Mucosa of stomach (tissue), 1 donor: Measurements from ENCODE around the gene ACACA.

Source experiments
- H3K27me3 ChIP-seq: one replicate; pipeline ENCODE4 v1.7.0; 2013; ENCODE audit warnings: mild to moderate bottlenecking, low read length; ENCODE audit not compliant: control insufficient read depth, insufficient read depth
- H3K36me3 ChIP-seq: one replicate; pipeline ENCODE4 v1.7.0; 2013; ENCODE audit warnings: low read length; ENCODE audit not compliant: control insufficient read depth, insufficient read depth
- H3K4me1 ChIP-seq: one replicate; pipeline ENCODE4 v1.7.0; 2013; ENCODE audit warnings: mild to moderate bottlenecking, low read length; ENCODE audit not compliant: control insufficient read depth, insufficient read depth
- H3K4me3 ChIP-seq: one replicate; pipeline ENCODE4 v1.7.0; 2013; ENCODE audit warnings: low read length
- H3K9ac ChIP-seq: one replicate; pipeline ENCODE4 v1.7.0; 2013; ENCODE audit warnings: mild to moderate bottlenecking, low read length, moderate library complexity
- H3K9me3 ChIP-seq: one replicate; pipeline ENCODE4 v1.7.0; 2013; ENCODE audit warnings: mild to moderate bottlenecking, low read length, moderate library complexity; ENCODE audit not compliant: control insufficient read depth
- donor health status: Pancreatic carcinoma.

ACACA gene

GRCh38 chr17:37322826-37323561 lies 83.6 kb downstream of the ACACA start:
- no peaks in the 10 kb centered on the region for H3K27me3 ChIP-seq
- no peaks in the 10 kb centered on the region for H3K9me3 ChIP-seq
- H3K9ac ChIP-seq: no peak overlapping the region
- H3K4me1 ChIP-seq: no peaks in the 10 kb centered on the region
- H3K36me3 ChIP-seq: no peaks in the 10 kb centered on the region
- H3K4me3 ChIP-seq: no peak overlapping the region

- no peaks in the 10 kb centered on the region for H3K4me1 ChIP-seq
- no peak overlapping the region for H3K4me3 ChIP-seq
- H3K9me3 ChIP-seq: no peaks in the 10 kb centered on the region
- H3K27me3 ChIP-seq: no peaks in the 10 kb centered on the region
- no peak overlapping the region for H3K9ac ChIP-seq
- H3K36me3 ChIP-seq: no peaks in the 10 kb centered on the region
These were observed 84.5 kb downstream of the ACACA start for GRCh38 chr17:37322106-37322505.

GRCh38 chr17:37318931-37319594 lies 87.6 kb downstream of the ACACA start:
- H3K4me3 ChIP-seq: no peak overlapping the region
- H3K9me3 ChIP-seq: no peaks in the 10 kb centered on the region
- H3K36me3 ChIP-seq: no peaks in the 10 kb centered on the region
- no peak overlapping the region for H3K9ac ChIP-seq
- H3K27me3 ChIP-seq: no peaks in the 10 kb centered on the region
- H3K4me1 ChIP-seq: no peaks in the 10 kb centered on the region

GRCh38 chr17:37317867-37318266 lies 88.8 kb downstream of the ACACA start:
- no peaks in the 10 kb centered on the region for H3K4me1 ChIP-seq
- no peaks in the 10 kb centered on the region for H3K9me3 ChIP-seq
- no peak overlapping the region for H3K9ac ChIP-seq
- no peaks in the 10 kb centered on the region for H3K36me3 ChIP-seq
- no peaks in the 10 kb centered on the region for H3K27me3 ChIP-seq
- no peak overlapping the region for H3K4me3 ChIP-seq

GRCh38 chr17:37315601-37316000 lies 91.0 kb downstream of the ACACA start:
- H3K9ac ChIP-seq: no peak overlapping the region
- no peaks in the 10 kb centered on the region for H3K4me1 ChIP-seq
- H3K27me3 ChIP-seq: no peaks in the 10 kb centered on the region
- no peak overlapping the region for H3K4me3 ChIP-seq
- H3K36me3 ChIP-seq: no peaks in the 10 kb centered on the region
- no peaks in the 10 kb centered on the region for H3K9me3 ChIP-seq

GRCh38 chr17:37312137-37312923 lies 94.3 kb downstream of the ACACA start:
- Histone ChIP-seq H3K4me3 (no peak overlapping the region), H3K27me3 (no peaks in the 10 kb centered on the region), H3K36me3 (no peaks in the 10 kb centered on the region), H3K9me3 (no peaks in the 10 kb centered on the region), H3K9ac (no peak overlapping the region), H3K4me1 (no peaks in the 10 kb centered on the region)

GRCh38 chr17:37310940-37311339 lies 95.7 kb downstream of the ACACA start:
- Histone ChIP-seq H3K4me3 (no peak overlapping the region), H3K36me3 (no peaks in the 10 kb centered on the region), H3K4me1 (no peaks in the 10 kb centered on the region), H3K9me3 (no peaks in the 10 kb centered on the region), H3K27me3 (no peaks in the 10 kb centered on the region), H3K9ac (no peak overlapping the region)

- Histone ChIP-seq H3K9ac (no peak overlapping the region), H3K9me3 (no peaks in the 10 kb centered on the region), H3K4me3 (no peak overlapping the region), H3K36me3 (no peaks in the 10 kb centered on the region), H3K27me3 (no peaks in the 10 kb centered on the region), H3K4me1 (no peaks in the 10 kb centered on the region)
These were observed 97.6 kb downstream of the ACACA start for GRCh38 chr17:37309051-37309450.

GRCh38 chr17:37305406-37305905 lies 101.2 kb downstream of the ACACA start:
- Histone ChIP-seq H3K9ac (no peak overlapping the region), H3K4me1 (peaks cover 7% of the 10 kb centered on the region), H3K36me3 (no peaks in the 10 kb centered on the region), H3K9me3 (no peaks in the 10 kb centered on the region), H3K27me3 (no peaks in the 10 kb centered on the region), H3K4me3 (no peak overlapping the region)

- Histone ChIP-seq H3K9ac (no peak overlapping the region), H3K27me3 (no peaks in the 10 kb centered on the region), H3K4me1 (peaks cover 18% of the 10 kb centered on the region), H3K36me3 (no peaks in the 10 kb centered on the region), H3K4me3 (no peak overlapping the region), H3K9me3 (no peaks in the 10 kb centered on the region)
These were observed 105.3 kb downstream of the ACACA start for GRCh38 chr17:37301288-37301687.

GRCh38 chr17:37300683-37301082 lies 106.0 kb downstream of the ACACA start:
- Histone ChIP-seq H3K4me3 (no peak overlapping the region), H3K27me3 (no peaks in the 10 kb centered on the region), H3K9me3 (no peaks in the 10 kb centered on the region), H3K4me1 (peaks cover 18% of the 10 kb centered on the region), H3K36me3 (no peaks in the 10 kb centered on the region), H3K9ac (no peak overlapping the region)
